Naive thymus-derived CD4-positive, alpha-beta T cell (primary cell): ENCODE results near the gene KMT2E. TPM values are rescaled to one million over a fixed set of nuclear protein-coding genes. Genes with fewer than 3 reads are reported as not detected.

Experiments
- ATAC-seq: fragments of 150-1000 bp; cut with Tn5 transposase; 2 replicates; pipeline ENCODE4 v1.10.0; 2021; ENCODE audit warnings: mild to moderate bottlenecking, moderate library complexity
- CTCF ChIA-PET: fragments of 350-600 bp; sonication (Branson Sonifier 250); formaldehyde crosslinking; loops from one replicate; lab custom pipeline; 2021; ENCODE audit warnings: antibody characterized with exemption; lab: Charles Lee
- POLR2A ChIA-PET: fragments of 350-600 bp; sonication (Branson Sonifier 250); formaldehyde crosslinking; loops from one replicate; lab custom pipeline; 2021; ENCODE audit warnings: antibody characterized with exemption, inconsistent platforms; lab: Charles Lee
- DNase-seq, 9 donors: peaks; one replicate each; pipeline versions ENCODE4 v3.0.0 to v3.0.0-alpha.2; 2020 to 2022; ENCODE audit warnings: mixed read lengths in 1 of 9
- H3K27ac ChIP-seq: one replicate; pipeline ENCODE4 v1.7.0; 2013; ENCODE audit warnings: mild to moderate bottlenecking, low read depth, low read length, moderate library complexity
- H3K27me3 ChIP-seq, 2 donors: one replicate each; pipeline ENCODE4 v1.7.0; 2013; ENCODE audit warnings: low read length in 2 of 2, mild to moderate bottlenecking in 2 of 2, moderate library complexity in 2 of 2; ENCODE audit not compliant: control insufficient read depth in 2 of 2, insufficient read depth in 2 of 2
- H3K36me3 ChIP-seq, 3 experiments: 1 replicate in 2 of 3; 2 replicates in 1 of 3; pipeline ENCODE4 v1.7.0; 2013; ENCODE audit warnings: low read length in 3 of 3, mild to moderate bottlenecking in 3 of 3, moderate library complexity in 1 of 3; ENCODE audit not compliant: insufficient read depth in 3 of 3, control insufficient read depth in 2 of 3
- H3K4me1 ChIP-seq, 2 donors: one replicate each; pipeline ENCODE4 v1.7.0; 2013; ENCODE audit warnings: low read length in 2 of 2, mild to moderate bottlenecking in 2 of 2, moderate library complexity in 1 of 2; ENCODE audit not compliant: control insufficient read depth in 2 of 2, insufficient read depth in 2 of 2
- H3K4me3 ChIP-seq: 2 replicates; pipeline ENCODE4 v1.7.0; 2013; ENCODE audit warnings: mild to moderate bottlenecking, low read length
- H3K9me3 ChIP-seq, 3 experiments: 1 replicate in 2 of 3; 2 replicates in 1 of 3; pipeline ENCODE4 v1.7.0; 2013; ENCODE audit warnings: low read length in 3 of 3; ENCODE audit not compliant: control insufficient read depth in 2 of 3
- H3K27ac Mint-ChIP-seq, 9 donors: one replicate each; pipeline ENCODE4 v1.8.0; 2020 to 2022; ENCODE audit warnings: mixed read lengths in 9 of 9, mild to moderate bottlenecking in 8 of 9, moderate library complexity in 5 of 9, inconsistent platforms in 2 of 9
- H3K27me3 Mint-ChIP-seq, 5 donors: one replicate each; pipeline ENCODE4 v1.8.0; 2021 to 2022; ENCODE audit warnings: mixed read lengths in 5 of 5, mild to moderate bottlenecking in 1 of 5
- H3K36me3 Mint-ChIP-seq, 5 donors: one replicate each; pipeline ENCODE4 v1.8.0; 2020 to 2022; ENCODE audit warnings: mixed read lengths in 5 of 5, mild to moderate bottlenecking in 3 of 5, inconsistent platforms in 1 of 5
- H3K4me1 Mint-ChIP-seq, 7 donors: one replicate each; pipeline ENCODE4 v1.8.0; 2020 to 2022; ENCODE audit warnings: mixed read lengths in 7 of 7, mild to moderate bottlenecking in 3 of 7, inconsistent platforms in 1 of 7
- H3K4me3 Mint-ChIP-seq, 10 donors: one replicate each; pipeline ENCODE4 v1.8.0; 2020 to 2022; ENCODE audit warnings: mild to moderate bottlenecking in 10 of 10, mixed read lengths in 10 of 10, moderate library complexity in 6 of 10, inconsistent platforms in 2 of 10
- H3K9me3 Mint-ChIP-seq, 11 donors: one replicate each; pipeline ENCODE4 v1.8.0; 2020 to 2022; ENCODE audit warnings: mixed read lengths in 11 of 11, mild to moderate bottlenecking in 4 of 11, inconsistent platforms in 1 of 11, moderate library complexity in 1 of 11
- intact Hi-C, 2 donors: fragments of 100-400 bp; cut with micrococcal nuclease; formaldehyde crosslinking; loops; one replicate each; pipeline ENCODE4 v1.15.1; 2023
- polyA plus RNA-seq, 2 donors: library from polyadenylated mRNA; unstranded; fragments of 300-500 nt; fragmentation: Illumina TruSeq; gene quantifications; one replicate each; pipeline ENCODE4 v1.2.3, GENCODE V29; 2021
- total RNA-seq, 6 experiments: library from RNA in 5 of 6; stranded (reverse) in 5 of 6; gene quantifications; 1 replicate in 5 of 6; 2 replicates in 1 of 6; pipeline ENCODE4 v1.2.3 and lab custom pipeline; 2021 to 2026

The KMT2E gene
- total and polyA plus RNA-seq, 7 experiments from 2014 or later, result 129 to 221 (median 195) TPM

- Mint-ChIP-seq H3K9me3 (no peaks in the 10 kb centered on the region), H3K36me3 (peaks cover 0 to 34% (median 12%) of the 10 kb centered on the region in 5 donors), H3K4me3 (no peak overlapping the region), H3K27ac (peak overlapping the region in 8 of 9 donors; percentile 1 to 66 (median 34)), H3K27me3 (no peaks in the 10 kb centered on the region), H3K4me1 (peaks cover 6 to 59% (median 32%) of the 10 kb centered on the region in 7 donors)
- intact Hi-C loops, result loop anchor here in 1 of 2 donors (5.0 to 10.0 kb wide), 2 partner anchors 115 to 487 kb away; partner anchors contain the start of gene EFCAB10
- DNase-seq (no peak), ATAC-seq (no peak)
- Histone ChIP-seq H3K36me3 (peaks cover 10 to 32% (median 15%) of the 10 kb centered on the region in 3 experiments), H3K4me1 (peaks cover 0 to 3% of the 10 kb centered on the region in 2 donors), H3K27ac (no peak overlapping the region), H3K4me3 (no peak overlapping the region), H3K27me3 (no peaks in the 10 kb centered on the region), H3K9me3 (no peaks in the 10 kb centered on the region)
- CTCF ChIA-PET, result interaction anchor here (0.7 kb wide), 1 partner anchor 42 kb away, joined by 4 read pairs; no protein-coding TSS in a partner anchor
- POLR2A ChIA-PET, result no interaction called here
These were observed 83.6 kb downstream of the KMT2E start for GRCh38 chr7:105097619-105098018.

GRCh38 chr7:105098863-105099515 is 85.0 kb downstream of the KMT2E start:
- DNase-seq (no peak), ATAC-seq (no peak)
- H3K27ac Mint-ChIP-seq, result peak overlapping the region in 8 of 9 donors; percentile 37 to 87 (median 73)
- intact Hi-C loops, result loop anchor here in 1 of 2 donors (5.0 to 10.0 kb wide), 2 partner anchors 117 to 486 kb away; partner anchors contain the start of gene EFCAB10
- Histone ChIP-seq H3K4me3 (no peak overlapping the region), H3K27me3 (no peaks in the 10 kb centered on the region), H3K4me1 (peaks cover 0 to 3% of the 10 kb centered on the region in 2 donors), H3K9me3 (no peaks in the 10 kb centered on the region), H3K27ac (no peak overlapping the region), H3K36me3 (peaks cover 18 to 35% (median 19%) of the 10 kb centered on the region in 3 experiments)
- peaks cover 0 to 36% (median 14%) of the 10 kb centered on the region in 5 donors for H3K36me3 Mint-ChIP-seq
- no peaks in the 10 kb centered on the region for H3K9me3 Mint-ChIP-seq
- H3K27me3 Mint-ChIP-seq, result no peaks in the 10 kb centered on the region
- POLR2A ChIA-PET, result interaction anchor here (0.6 to 1.3 kb wide), 3 partner anchors 9 to 19 kb away, joined by 3 read pairs; no protein-coding TSS in a partner anchor
- H3K4me1 Mint-ChIP-seq, result peaks cover 5 to 56% (median 39%) of the 10 kb centered on the region in 7 donors
- CTCF ChIA-PET, result no interaction called here
- H3K4me3 Mint-ChIP-seq, result peak overlapping the region in 1 of 10 donors; percentile 7

- Histone ChIP-seq H3K9me3 (no peaks in the 10 kb centered on the region), H3K27me3 (no peaks in the 10 kb centered on the region), H3K36me3 (peaks cover 15 to 54% (median 23%) of the 10 kb centered on the region in 3 experiments), H3K4me1 (peaks cover 0 to 3% of the 10 kb centered on the region in 2 donors), H3K27ac (no peak overlapping the region), H3K4me3 (no peak overlapping the region)
- Mint-ChIP-seq H3K9me3 (no peaks in the 10 kb centered on the region), H3K27me3 (no peaks in the 10 kb centered on the region), H3K4me3 (no peak overlapping the region), H3K36me3 (peaks cover 0 to 39% (median 22%) of the 10 kb centered on the region in 5 donors), H3K27ac (no peak overlapping the region), H3K4me1 (peaks cover 5 to 47% (median 35%) of the 10 kb centered on the region in 7 donors)
- DNase-seq, result no peak
- intact Hi-C loops, result loop anchor here (2.0 kb wide), 3 partner anchors 13 to 85 kb away; no protein-coding TSS in a partner anchor
- ATAC-seq, result no peak
- ChIA-PET POLR2A (no interaction called here), CTCF (no interaction called here)
These were observed 87.9 kb downstream of the KMT2E start for GRCh38 chr7:105101864-105102263.

- ATAC-seq (no peak), DNase-seq (no peak)
- H3K4me1 ChIP-seq, result peaks cover 0 to 3% of the 10 kb centered on the region in 2 donors
- H3K4me1 Mint-ChIP-seq, result peaks cover 3 to 41% (median 32%) of the 10 kb centered on the region in 7 donors
- CTCF ChIA-PET, result no interaction called here
- H3K36me3 ChIP-seq, result peaks cover 15 to 58% (median 27%) of the 10 kb centered on the region in 3 experiments
- no peaks in the 10 kb centered on the region for H3K9me3 Mint-ChIP-seq
- peaks cover 0 to 41% (median 22%) of the 10 kb centered on the region in 5 donors for H3K36me3 Mint-ChIP-seq
- H3K27ac Mint-ChIP-seq, result peak overlapping the region; percentile 21 to 78 (median 45)
- peak overlapping the region; percentile 31 for H3K27ac ChIP-seq
- H3K27me3 ChIP-seq, result no peaks in the 10 kb centered on the region
- H3K9me3 ChIP-seq, result no peaks in the 10 kb centered on the region
- no peak overlapping the region for H3K4me3 Mint-ChIP-seq
- H3K27me3 Mint-ChIP-seq, result no peaks in the 10 kb centered on the region
- intact Hi-C loops, result no loop called here
- H3K4me3 ChIP-seq, result no peak overlapping the region
- POLR2A ChIA-PET, result interaction anchor here (0.5 to 1.1 kb wide), 2 partner anchors 144 to 433 kb away, joined by 3 to 4 read pairs; no protein-coding TSS in a partner anchor
These were observed 88.8 kb downstream of the KMT2E start for GRCh38 chr7:105102557-105103352.

- H3K27me3 Mint-ChIP-seq, result no peaks in the 10 kb centered on the region
- Histone ChIP-seq H3K4me1 (no peaks in the 10 kb centered on the region), H3K27me3 (no peaks in the 10 kb centered on the region), H3K27ac (no peak overlapping the region), H3K36me3 (peaks cover 19 to 73% (median 30%) of the 10 kb centered on the region in 3 experiments), H3K9me3 (no peaks in the 10 kb centered on the region), H3K4me3 (no peak overlapping the region)
- peak overlapping the region in 4 of 9 donors; percentile 32 to 64 (median 44) for H3K27ac Mint-ChIP-seq
- ATAC-seq (no peak), DNase-seq (no peak)
- H3K4me3 Mint-ChIP-seq, result no peak overlapping the region
- H3K4me1 Mint-ChIP-seq, result peaks cover 0 to 23% (median 15%) of the 10 kb centered on the region in 7 donors
- ChIA-PET CTCF (interaction anchor here (0.9 to 1.5 kb wide), 2 partner anchors 13 to 222 kb away, joined by 3 read pairs; no protein-coding TSS in a partner anchor), POLR2A (no interaction called here)
- peaks cover 0 to 51% (median 21%) of the 10 kb centered on the region in 5 donors for H3K36me3 Mint-ChIP-seq
- no peaks in the 10 kb centered on the region for H3K9me3 Mint-ChIP-seq
- intact Hi-C loops, result loop anchor here in 1 of 2 donors (1.0 kb wide), 1 partner anchor 124 kb away; no protein-coding TSS in a partner anchor
These were observed 91.6 kb downstream of the KMT2E start for GRCh38 chr7:105105579-105105978.

GRCh38 chr7:105106473-105106872 is 92.5 kb downstream of the KMT2E start:
- CTCF ChIA-PET, result no interaction called here
- POLR2A ChIA-PET, result no interaction called here
- intact Hi-C loops, result no loop called here
- peaks cover 19 to 74% (median 37%) of the 10 kb centered on the region in 3 experiments for H3K36me3 ChIP-seq
- Mint-ChIP-seq H3K9me3 (no peaks in the 10 kb centered on the region), H3K27ac (peak overlapping the region in 5 of 9 donors; percentile 7 to 64 (median 32)), H3K36me3 (peaks cover 0 to 47% (median 22%) of the 10 kb centered on the region in 5 donors), H3K4me1 (peaks cover 0 to 16% (median 9%) of the 10 kb centered on the region in 7 donors), H3K27me3 (no peaks in the 10 kb centered on the region), H3K4me3 (no peak overlapping the region)
- H3K9me3 ChIP-seq, result no peaks in the 10 kb centered on the region
- H3K4me3 ChIP-seq, result no peak overlapping the region
- H3K27ac ChIP-seq, result no peak overlapping the region
- H3K27me3 ChIP-seq, result no peaks in the 10 kb centered on the region
- no peaks in the 10 kb centered on the region for H3K4me1 ChIP-seq
- no peak for ATAC-seq
- DNase-seq, result no peak
